Panc1 (cell line): ENCODE measurements around the gene DAB2. TPM values are rescaled to one million over a fixed set of nuclear protein-coding genes. Genes with fewer than 3 reads are reported as not detected.

ENCODE experiments used
- ATAC-seq: fragments of 200-7000 bp; cut with Tn5 transposase; 2 replicates; pipeline ENCODE4 v1.9.1; 2020; ENCODE audit warnings: mild to moderate bottlenecking, moderate library complexity
- BruUV-seq: library from RNA; stranded (reverse); fragments of 400-500 nt; replicated peaks from 2 replicates; lab custom pipeline; 2021; lab: Mats Ljungman, UMichigan
- CTCF ChIA-PET: fragments of 300-600 bp; sonication (Branson Sonifier 250); formaldehyde crosslinking; loops from one replicate; lab custom pipeline; 2022; ENCODE audit warnings: antibody characterized with exemption; lab: Charles Lee
- POLR2A ChIA-PET: fragments of 300-600 bp; sonication (Branson Sonifier 250); formaldehyde crosslinking; loops from one replicate; lab custom pipeline; 2022; ENCODE audit warnings: antibody characterized with exemption; lab: Charles Lee
- DNase-seq: peaks from one replicate; pipeline ENCODE4 v3.0.0-alpha.2; 2010; ENCODE audit warnings: low read depth, low spot score
- H3K27ac ChIP-seq: 2 replicates; pipeline ENCODE4 v1.5.1; 2011; ENCODE audit warnings: mild to moderate bottlenecking, low read length, inconsistent platforms
- H3K27me3 ChIP-seq: fragments of 200-500 bp; sonication (Bioruptor generic); 2 replicates; pipeline ENCODE4 v1.6.0; 2014; ENCODE audit warnings: low read length, inconsistent platforms; ENCODE audit not compliant: control insufficient read depth, insufficient read depth
- H3K36me3 ChIP-seq: fragments of 200-500 bp; sonication (Bioruptor generic); 2 replicates; pipeline ENCODE4 v1.5.1; 2014; ENCODE audit warnings: inconsistent platforms, mild to moderate bottlenecking, low read length, moderate library complexity; ENCODE audit not compliant: control insufficient read depth, insufficient read depth
- H3K4me1 ChIP-seq: 2 replicates; pipeline ENCODE4 v1.5.1; 2011; ENCODE audit warnings: inconsistent platforms, mild to moderate bottlenecking, low read length, moderate library complexity; ENCODE audit not compliant: control insufficient read depth, insufficient read depth
- H3K4me3 ChIP-seq, 2 experiments: 2 replicates each; pipeline ENCODE4 v1.5.1; 2011 to 2012; ENCODE audit warnings: low read depth in 2 of 2, low read length in 2 of 2, mild to moderate bottlenecking in 2 of 2, inconsistent platforms in 1 of 2, moderate library complexity in 1 of 2
- H3K9me3 ChIP-seq: fragments of 200-500 bp; sonication (Bioruptor generic); 2 replicates; pipeline ENCODE4 v1.5.1; 2014; ENCODE audit warnings: low read depth, mild to moderate bottlenecking, inconsistent platforms, low read length, moderate library complexity; ENCODE audit not compliant: control insufficient read depth, insufficient read depth
- POLR2AphosphoS5 ChIP-seq: IDR thresholded peaks from 2 replicates; pipeline ENCODE4 v1.6.1; 2012; ENCODE audit warnings: mild to moderate bottlenecking, low read depth, low read length, moderate library complexity
- SIN3A ChIP-seq: IDR thresholded peaks from 2 replicates; pipeline ENCODE4 v1.6.1; 2012; ENCODE audit warnings: low read depth, mild to moderate bottlenecking, low read length, moderate library complexity, borderline replicate concordance; ENCODE audit not compliant: insufficient read depth
- TCF7L2 ChIP-seq: IDR thresholded peaks from 2 replicates; pipeline ENCODE4 v1.6.1; 2011; ENCODE audit warnings: mild to moderate bottlenecking, low read depth, low read length, inconsistent platforms
- in situ Hi-C: cut with HindIII; loops from 2 replicates; pipeline ENCODE4 v1.10.0; 2016; ENCODE audit warnings: low sequenced_read_pairs, low pct_unique_long_range_greater_than_20kb
- intact Hi-C: fragments of 100-400 bp; cut with micrococcal nuclease; formaldehyde crosslinking; loops from one replicate; pipeline ENCODE4 v1.10.0; 2022; ENCODE audit not compliant: unreplicated experiment
- total RNA-seq: library from RNA; stranded (reverse); gene quantifications from one replicate; pipeline ENCODE4 v1.2.1, GENCODE V29; 2021; ENCODE audit not compliant: unreplicated experiment
- TF ChIP-seq, protein P1 (sequence below), 2 experiments: IDR thresholded peaks; 2 replicates each; pipeline ENCODE4 v1.6.1; 2011 to 2012; ENCODE audit warnings: low read depth in 2 of 2, control low read depth in 1 of 2, low read length in 1 of 2, mild to moderate bottlenecking in 1 of 2, moderate library complexity in 1 of 2; ENCODE audit not compliant: insufficient read depth in 1 of 2
- TF ChIP-seq, protein P2 (sequence below): fragments of 450-650 bp; IDR thresholded peaks from 2 replicates; pipeline ENCODE4 v1.5.1; 2017; ENCODE audit warnings: mild to moderate bottlenecking

The DAB2 gene
- total RNA-seq, 1 experiment from 2014 or later, result 1.7 TPM

DNA sequence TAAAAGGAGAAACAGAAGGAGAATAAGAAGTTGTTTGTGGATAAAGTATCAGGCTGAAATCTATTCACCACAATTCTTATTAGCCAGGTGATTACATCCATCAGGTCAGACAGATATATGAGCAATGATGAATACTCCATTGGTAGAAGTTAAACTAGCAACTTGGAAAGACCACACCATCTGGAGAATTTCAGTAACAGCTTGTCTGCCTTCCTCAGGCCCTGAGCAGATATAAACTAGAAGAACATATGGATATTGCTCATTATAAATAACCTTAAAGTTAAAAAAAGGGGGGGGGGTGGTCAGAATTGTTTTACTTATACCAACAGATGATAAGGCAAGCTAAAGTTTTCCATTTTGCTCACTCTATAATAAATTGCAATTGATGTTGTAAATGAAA lies 10.4 kb downstream of the DAB2 start:
- H3K4me3 ChIP-seq, result no peak overlapping the region
- in situ Hi-C loops, result no loop called here
- no peaks in the 10 kb centered on the region for H3K9me3 ChIP-seq
- H3K27me3 ChIP-seq, result peaks cover 2% of the 10 kb centered on the region; the same call in 1 of the 2 replicates
- DNase-seq (no peak), ATAC-seq (no peak)
- BruUV-seq, result no TSS peak
- H3K36me3 ChIP-seq, result no peaks in the 10 kb centered on the region
- ChIA-PET CTCF (interaction anchor here (1.2 kb wide), 1 partner anchor 11 kb away, joined by 3 read pairs; the partner anchor contains the start of gene DAB2), POLR2A (interaction anchor here (0.6 kb wide), 1 partner anchor 1082 kb away, joined by 4 read pairs; no protein-coding TSS in a partner anchor)
- no peaks in the 10 kb centered on the region for H3K4me1 ChIP-seq
- no peak for TF ChIP-seq SIN3A
- no peak for TF ChIP-seq POLR2AphosphoS5
- no peak for TF ChIP-seq TCF7L2
- TF ChIP-seq, protein P1, sequence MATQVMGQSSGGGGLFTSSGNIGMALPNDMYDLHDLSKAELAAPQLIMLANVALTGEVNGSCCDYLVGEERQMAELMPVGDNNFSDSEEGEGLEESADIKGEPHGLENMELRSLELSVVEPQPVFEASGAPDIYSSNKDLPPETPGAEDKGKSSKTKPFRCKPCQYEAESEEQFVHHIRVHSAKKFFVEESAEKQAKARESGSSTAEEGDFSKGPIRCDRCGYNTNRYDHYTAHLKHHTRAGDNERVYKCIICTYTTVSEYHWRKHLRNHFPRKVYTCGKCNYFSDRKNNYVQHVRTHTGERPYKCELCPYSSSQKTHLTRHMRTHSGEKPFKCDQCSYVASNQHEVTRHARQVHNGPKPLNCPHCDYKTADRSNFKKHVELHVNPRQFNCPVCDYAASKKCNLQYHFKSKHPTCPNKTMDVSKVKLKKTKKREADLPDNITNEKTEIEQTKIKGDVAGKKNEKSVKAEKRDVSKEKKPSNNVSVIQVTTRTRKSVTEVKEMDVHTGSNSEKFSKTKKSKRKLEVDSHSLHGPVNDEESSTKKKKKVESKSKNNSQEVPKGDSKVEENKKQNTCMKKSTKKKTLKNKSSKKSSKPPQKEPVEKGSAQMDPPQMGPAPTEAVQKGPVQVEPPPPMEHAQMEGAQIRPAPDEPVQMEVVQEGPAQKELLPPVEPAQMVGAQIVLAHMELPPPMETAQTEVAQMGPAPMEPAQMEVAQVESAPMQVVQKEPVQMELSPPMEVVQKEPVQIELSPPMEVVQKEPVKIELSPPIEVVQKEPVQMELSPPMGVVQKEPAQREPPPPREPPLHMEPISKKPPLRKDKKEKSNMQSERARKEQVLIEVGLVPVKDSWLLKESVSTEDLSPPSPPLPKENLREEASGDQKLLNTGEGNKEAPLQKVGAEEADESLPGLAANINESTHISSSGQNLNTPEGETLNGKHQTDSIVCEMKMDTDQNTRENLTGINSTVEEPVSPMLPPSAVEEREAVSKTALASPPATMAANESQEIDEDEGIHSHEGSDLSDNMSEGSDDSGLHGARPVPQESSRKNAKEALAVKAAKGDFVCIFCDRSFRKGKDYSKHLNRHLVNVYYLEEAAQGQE (IDR thresholded peaks at IDR 0.05; ENCODE audit: insufficient read depth in 1 of 2, low read depth in 2 of 2, low read length in 1 of 2), result no peak
- TF ChIP-seq, protein P2, sequence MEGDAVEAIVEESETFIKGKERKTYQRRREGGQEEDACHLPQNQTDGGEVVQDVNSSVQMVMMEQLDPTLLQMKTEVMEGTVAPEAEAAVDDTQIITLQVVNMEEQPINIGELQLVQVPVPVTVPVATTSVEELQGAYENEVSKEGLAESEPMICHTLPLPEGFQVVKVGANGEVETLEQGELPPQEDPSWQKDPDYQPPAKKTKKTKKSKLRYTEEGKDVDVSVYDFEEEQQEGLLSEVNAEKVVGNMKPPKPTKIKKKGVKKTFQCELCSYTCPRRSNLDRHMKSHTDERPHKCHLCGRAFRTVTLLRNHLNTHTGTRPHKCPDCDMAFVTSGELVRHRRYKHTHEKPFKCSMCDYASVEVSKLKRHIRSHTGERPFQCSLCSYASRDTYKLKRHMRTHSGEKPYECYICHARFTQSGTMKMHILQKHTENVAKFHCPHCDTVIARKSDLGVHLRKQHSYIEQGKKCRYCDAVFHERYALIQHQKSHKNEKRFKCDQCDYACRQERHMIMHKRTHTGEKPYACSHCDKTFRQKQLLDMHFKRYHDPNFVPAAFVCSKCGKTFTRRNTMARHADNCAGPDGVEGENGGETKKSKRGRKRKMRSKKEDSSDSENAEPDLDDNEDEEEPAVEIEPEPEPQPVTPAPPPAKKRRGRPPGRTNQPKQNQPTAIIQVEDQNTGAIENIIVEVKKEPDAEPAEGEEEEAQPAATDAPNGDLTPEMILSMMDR, result no peak
- H3K27ac ChIP-seq, result no peak overlapping the region
- intact Hi-C loops, result no loop called here

DNA sequence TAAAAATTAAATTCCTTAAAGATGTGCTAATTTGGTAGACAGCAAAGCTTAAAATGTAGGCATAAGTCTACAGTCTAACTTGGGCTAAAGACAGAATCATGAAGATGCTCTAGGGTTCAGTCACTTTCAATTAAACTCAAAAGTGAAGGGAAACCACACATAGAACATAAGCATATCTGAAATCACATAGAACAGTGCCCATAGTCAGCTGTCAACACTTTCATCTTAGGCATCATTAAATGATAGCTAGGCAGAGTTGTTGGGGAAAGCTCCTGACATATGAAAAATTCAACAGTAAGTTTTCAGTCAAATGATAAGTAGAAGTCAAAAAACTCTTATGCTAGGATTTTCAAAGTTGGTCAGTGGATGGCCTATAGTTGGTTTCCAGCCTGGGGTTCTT lies 11.0 kb downstream of the DAB2 start:
- TF ChIP-seq, protein P1 (IDR thresholded peaks at IDR 0.05; ENCODE audit: insufficient read depth in 1 of 2, low read depth in 2 of 2, low read length in 1 of 2), result no peak
- TF ChIP-seq SIN3A, result no peak
- no peak for TF ChIP-seq TCF7L2
- TF ChIP-seq, protein P2, result no peak
- no peak for TF ChIP-seq POLR2AphosphoS5
- ATAC-seq (no peak), DNase-seq (no peak)
- ChIA-PET CTCF (interaction anchor here (1.2 kb wide), 1 partner anchor 11 kb away, joined by 3 read pairs; the partner anchor contains the start of gene DAB2), POLR2A (no interaction called here)
- no peak overlapping the region for H3K27ac ChIP-seq
- no peaks in the 10 kb centered on the region for H3K9me3 ChIP-seq
- no peaks in the 10 kb centered on the region for H3K4me1 ChIP-seq
- intact Hi-C loops (no loop called here), in situ Hi-C loops (no loop called here)
- H3K36me3 ChIP-seq, result no peaks in the 10 kb centered on the region
- H3K27me3 ChIP-seq, result peaks cover 2% of the 10 kb centered on the region; the same call in 1 of the 2 replicates
- no peak overlapping the region for H3K4me3 ChIP-seq
- BruUV-seq, result no TSS peak
